ENCODE measurements around the gene STEAP1B.
A peak's percentile ranks its signal among the peaks of the same experiment; 100 is the strongest.
"Not testable (repeated sequence)": the region's sequence is repeated elsewhere in the genome, so short reads cannot be mapped to it uniquely, and the experiment has no call there.

The STEAP1B gene

DNA sequence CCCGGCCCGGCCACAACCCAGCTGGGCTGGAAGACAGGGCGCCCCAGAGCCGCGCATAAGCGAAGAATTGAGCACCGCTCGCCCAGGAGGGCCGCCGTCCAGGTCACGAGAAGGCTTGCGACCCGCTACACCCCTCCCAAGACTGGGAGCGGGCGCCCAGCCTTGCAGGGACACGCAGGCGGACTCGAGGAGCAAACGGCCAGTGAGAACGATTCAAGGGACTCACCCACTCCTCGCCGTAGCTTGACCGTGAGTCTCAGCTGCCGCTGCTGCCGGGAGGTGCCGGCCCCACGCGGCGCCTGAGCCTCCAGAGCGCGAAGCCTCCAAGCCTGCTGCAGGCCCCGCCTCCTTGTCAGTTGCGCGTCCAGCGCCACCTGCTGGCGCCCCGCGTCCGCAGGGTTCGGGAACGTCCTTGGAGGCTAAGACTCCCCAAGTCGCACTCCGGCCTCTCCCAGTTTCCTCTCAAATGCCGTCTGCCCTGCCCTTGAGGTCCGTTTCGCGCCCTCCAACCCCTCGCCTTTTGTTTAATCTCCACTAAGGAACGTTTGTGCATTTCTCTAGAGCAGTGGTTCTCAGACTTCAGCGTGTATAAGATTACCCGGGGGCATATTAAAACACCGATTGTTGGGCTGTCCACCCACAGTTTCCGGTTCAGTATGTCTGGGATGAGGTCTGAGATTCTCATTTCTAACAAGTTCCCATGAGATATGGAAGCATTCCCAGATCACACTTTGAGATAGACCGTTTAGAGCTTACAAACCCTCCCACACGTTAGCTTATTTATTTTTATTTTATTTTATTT, at the start of gene STEAP1B:
Gene STEAP1B, minus strand, starts transcription at position 301 of the 802 bp plus-strand sequence. CDS start 5,333 bp downstream, outside the sequence.
- Histone ChIP-seq H3K4me3 (ENCODE audit: low read depth, low read length) (peak within 1 kb of the TSS; percentile 64), H3K9ac (ENCODE audit: low read depth, low read length) (peak within 1 kb of the TSS; percentile 54; the same call in 1 of the 2 replicates)
- H3K27me3 ChIP-seq (ENCODE audit: control insufficient read depth, insufficient read depth, low read length); H3K36me3 ChIP-seq (ENCODE audit: control insufficient read depth, insufficient read depth, low read length); H3K9me3 ChIP-seq (ENCODE audit: control insufficient read depth, insufficient read depth, low read length); H3K27ac ChIP-seq (ENCODE audit: low read depth, low read length); H3K4me1 ChIP-seq (ENCODE audit: control insufficient read depth, insufficient read depth, low read length): not testable (repeated sequence)

DNA sequence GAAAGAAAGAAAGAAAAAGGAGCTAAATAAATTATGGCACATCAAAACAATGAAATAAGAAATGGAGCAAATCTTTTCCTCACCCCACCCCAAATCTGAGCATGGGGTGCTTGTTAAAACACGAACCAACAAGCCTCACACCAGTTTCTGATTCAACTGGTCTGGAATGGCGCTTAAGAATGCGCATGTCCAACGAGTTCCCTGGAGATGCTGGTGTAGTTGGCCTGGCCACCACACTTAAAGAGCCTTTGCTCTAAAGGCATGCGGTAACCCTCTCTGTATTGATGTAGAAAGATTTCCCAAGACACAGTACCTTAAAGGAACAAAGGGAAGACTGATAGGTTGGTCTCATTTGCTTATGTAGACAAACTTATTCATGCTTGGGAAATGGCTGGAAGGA, 49.1 kb upstream of the STEAP1B start:
- H3K27ac ChIP-seq (ENCODE audit: low read depth, low read length): peak overlapping the region; percentile 69
- no peaks in the 10 kb centered on the region for H3K36me3 ChIP-seq (ENCODE audit: control insufficient read depth, insufficient read depth, low read length)
- H3K9ac ChIP-seq (ENCODE audit: low read depth, low read length): peak overlapping the region; percentile 48
- H3K4me3 ChIP-seq (ENCODE audit: low read depth, low read length): peak overlapping the region; percentile 85
- no peaks in the 10 kb centered on the region for H3K9me3 ChIP-seq (ENCODE audit: control insufficient read depth, insufficient read depth, low read length)
- H3K4me1 ChIP-seq (ENCODE audit: control insufficient read depth, insufficient read depth, low read length): peaks cover 14% of the 10 kb centered on the region
- H3K27me3 ChIP-seq (ENCODE audit: control insufficient read depth, insufficient read depth, low read length): no peaks in the 10 kb centered on the region

DNA sequence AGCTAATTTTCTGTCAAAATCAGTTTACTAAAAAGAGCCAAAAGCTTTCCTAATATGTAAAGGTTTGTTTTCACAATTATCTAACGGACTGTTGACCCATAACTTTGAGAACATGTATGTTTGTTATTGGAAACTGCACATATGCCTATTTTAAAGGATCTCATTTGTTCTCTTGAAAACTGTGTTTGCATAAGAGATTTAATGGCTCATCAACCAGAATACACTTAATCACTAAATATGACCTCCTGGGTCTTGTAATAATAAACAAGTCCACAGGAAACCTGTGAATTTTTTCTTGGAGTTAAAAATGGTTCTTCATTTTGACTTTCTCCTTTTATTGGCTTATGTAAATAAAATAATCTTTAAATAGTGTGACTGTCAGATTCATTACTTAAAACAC, 48.3 kb upstream of the STEAP1B start:
- no peak overlapping the region for H3K4me3 ChIP-seq (ENCODE audit: low read depth, low read length)
- H3K27me3 ChIP-seq (ENCODE audit: control insufficient read depth, insufficient read depth, low read length): no peaks in the 10 kb centered on the region
- H3K9me3 ChIP-seq (ENCODE audit: control insufficient read depth, insufficient read depth, low read length): no peaks in the 10 kb centered on the region
- no peak overlapping the region for H3K9ac ChIP-seq (ENCODE audit: low read depth, low read length)
- peaks cover 14% of the 10 kb centered on the region for H3K4me1 ChIP-seq (ENCODE audit: control insufficient read depth, insufficient read depth, low read length)
- no peaks in the 10 kb centered on the region for H3K36me3 ChIP-seq (ENCODE audit: control insufficient read depth, insufficient read depth, low read length)
- no peak overlapping the region for H3K27ac ChIP-seq (ENCODE audit: low read depth, low read length)

DNA sequence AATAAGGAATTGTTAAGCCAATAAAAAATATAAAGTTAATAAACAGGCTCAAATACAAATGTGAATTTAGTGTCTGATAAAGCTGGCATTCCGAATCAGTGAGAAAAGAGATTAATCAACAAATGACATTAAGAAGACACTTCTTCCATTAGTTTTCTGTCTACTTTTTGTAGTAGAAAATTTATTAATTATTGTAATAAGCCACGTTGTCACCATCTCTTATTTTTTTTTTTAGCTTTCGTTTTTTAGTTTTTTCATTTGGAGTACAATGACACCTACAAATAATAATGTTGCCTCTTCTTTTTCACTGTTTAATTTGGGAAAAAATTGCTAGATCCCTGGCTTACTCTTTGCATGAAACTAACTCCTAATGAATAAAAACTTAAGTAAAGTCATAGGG, 46.8 kb upstream of the STEAP1B start:
- no peak overlapping the region for H3K4me3 ChIP-seq (ENCODE audit: low read depth, low read length)
- H3K27me3 ChIP-seq (ENCODE audit: control insufficient read depth, insufficient read depth, low read length): no peaks in the 10 kb centered on the region
- peaks cover 14% of the 10 kb centered on the region for H3K4me1 ChIP-seq (ENCODE audit: control insufficient read depth, insufficient read depth, low read length)
- H3K9ac ChIP-seq (ENCODE audit: low read depth, low read length): no peak overlapping the region
- no peaks in the 10 kb centered on the region for H3K9me3 ChIP-seq (ENCODE audit: control insufficient read depth, insufficient read depth, low read length)
- H3K36me3 ChIP-seq (ENCODE audit: control insufficient read depth, insufficient read depth, low read length): no peaks in the 10 kb centered on the region
- H3K27ac ChIP-seq (ENCODE audit: low read depth, low read length): no peak overlapping the region

DNA sequence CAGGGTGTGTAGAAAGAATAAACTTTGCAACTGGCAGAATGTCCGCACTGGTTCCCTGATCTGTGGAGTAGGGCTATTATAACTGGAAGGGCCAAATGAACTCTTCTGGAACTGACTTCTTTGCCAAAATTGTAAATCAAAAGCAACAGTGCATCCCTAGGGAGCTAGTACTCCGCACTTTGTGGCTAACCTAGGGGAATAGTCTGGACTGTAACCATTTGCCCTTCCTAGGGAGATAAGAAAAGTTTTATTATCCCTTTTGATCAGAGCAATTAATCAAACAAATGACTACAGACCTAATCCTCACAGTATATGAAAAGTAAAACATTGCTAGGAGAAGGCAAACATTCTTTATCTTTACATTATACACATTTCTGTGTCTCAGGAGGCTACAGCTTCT, 45.5 kb upstream of the STEAP1B start:
- no peaks in the 10 kb centered on the region for H3K36me3 ChIP-seq (ENCODE audit: control insufficient read depth, insufficient read depth, low read length)
- no peaks in the 10 kb centered on the region for H3K27me3 ChIP-seq (ENCODE audit: control insufficient read depth, insufficient read depth, low read length)
- H3K4me3 ChIP-seq (ENCODE audit: low read depth, low read length): no peak overlapping the region
- H3K9ac ChIP-seq (ENCODE audit: low read depth, low read length): no peak overlapping the region
- H3K4me1 ChIP-seq (ENCODE audit: control insufficient read depth, insufficient read depth, low read length): peaks cover 13% of the 10 kb centered on the region
- no peaks in the 10 kb centered on the region for H3K9me3 ChIP-seq (ENCODE audit: control insufficient read depth, insufficient read depth, low read length)
- no peak overlapping the region for H3K27ac ChIP-seq (ENCODE audit: low read depth, low read length)

DNA sequence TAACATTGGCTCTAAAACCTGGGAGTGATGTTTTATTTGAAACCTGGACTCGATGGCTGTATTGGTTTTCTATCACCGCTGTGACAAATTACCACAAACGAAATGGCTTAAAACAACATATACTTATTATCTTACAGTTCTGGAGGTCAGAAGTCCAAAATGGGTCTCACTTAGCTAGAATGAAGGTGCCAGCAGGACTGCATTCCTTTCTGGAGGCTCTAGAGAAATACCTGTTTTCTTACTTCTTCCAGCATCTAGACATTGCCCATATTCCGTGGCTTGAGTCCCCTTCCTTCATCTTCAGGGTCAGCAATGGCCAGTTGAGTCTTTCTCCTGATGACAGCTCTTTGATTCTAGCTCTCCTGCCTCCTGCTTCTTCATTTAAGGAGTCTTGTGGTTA, 44.3 kb upstream of the STEAP1B start:
- Histone ChIP-seq H3K4me1 (ENCODE audit: control insufficient read depth, insufficient read depth, low read length) (peaks cover 7% of the 10 kb centered on the region), H3K9ac (ENCODE audit: low read depth, low read length) (no peak overlapping the region), H3K27me3 (ENCODE audit: control insufficient read depth, insufficient read depth, low read length) (no peaks in the 10 kb centered on the region), H3K4me3 (ENCODE audit: low read depth, low read length) (no peak overlapping the region), H3K27ac (ENCODE audit: low read depth, low read length) (no peak overlapping the region), H3K36me3 (ENCODE audit: control insufficient read depth, insufficient read depth, low read length) (no peaks in the 10 kb centered on the region), H3K9me3 (ENCODE audit: control insufficient read depth, insufficient read depth, low read length) (no peaks in the 10 kb centered on the region)

DNA sequence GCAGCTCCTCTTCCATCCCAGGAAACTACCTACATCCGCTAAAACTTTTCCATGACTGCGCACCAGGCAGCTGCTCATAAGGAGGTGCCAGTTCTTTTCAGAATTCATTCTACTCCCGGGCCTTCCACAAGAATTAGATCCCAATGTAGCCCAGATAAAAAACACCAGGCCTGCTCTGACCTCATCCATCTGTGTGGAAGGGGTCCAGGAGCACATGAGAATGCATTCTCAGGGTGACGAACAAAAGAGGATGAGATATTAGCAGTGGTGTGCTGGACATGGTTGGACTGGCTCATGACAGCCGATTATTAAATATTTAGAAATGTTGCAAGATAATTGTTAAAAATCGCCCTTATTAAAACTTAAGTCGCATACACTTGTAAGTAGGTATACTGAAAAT, 43.2 kb upstream of the STEAP1B start:
- H3K4me3 ChIP-seq (ENCODE audit: low read depth, low read length): no peak overlapping the region
- no peaks in the 10 kb centered on the region for H3K27me3 ChIP-seq (ENCODE audit: control insufficient read depth, insufficient read depth, low read length)
- H3K36me3 ChIP-seq (ENCODE audit: control insufficient read depth, insufficient read depth, low read length): no peaks in the 10 kb centered on the region
- H3K27ac ChIP-seq (ENCODE audit: low read depth, low read length): no peak overlapping the region
- no peak overlapping the region for H3K9ac ChIP-seq (ENCODE audit: low read depth, low read length)
- no peaks in the 10 kb centered on the region for H3K9me3 ChIP-seq (ENCODE audit: control insufficient read depth, insufficient read depth, low read length)
- peaks cover 4% of the 10 kb centered on the region; the same call in 1 of the 2 replicates for H3K4me1 ChIP-seq (ENCODE audit: control insufficient read depth, insufficient read depth, low read length)

DNA sequence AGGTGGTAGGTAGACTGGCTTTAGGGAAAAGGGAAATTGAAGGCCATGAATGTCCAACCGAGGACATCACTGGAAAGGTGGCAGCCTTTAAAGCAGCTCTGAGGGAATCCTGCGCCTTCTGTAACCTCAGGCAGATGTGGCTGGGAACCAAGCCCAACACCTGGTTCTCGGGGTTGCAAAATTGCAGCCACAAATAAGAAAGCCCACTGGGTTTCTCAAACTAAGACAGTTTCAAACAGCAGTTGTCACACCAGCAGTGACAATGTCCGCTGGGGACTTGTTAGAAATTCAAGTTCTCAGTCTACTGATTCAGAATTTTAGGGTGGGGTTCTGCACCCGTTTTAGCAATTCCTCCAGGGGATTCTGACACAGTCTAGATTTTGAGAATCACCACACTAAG, 42.7 kb upstream of the STEAP1B start:
- H3K9me3 ChIP-seq (ENCODE audit: control insufficient read depth, insufficient read depth, low read length): no peaks in the 10 kb centered on the region
- H3K4me3 ChIP-seq (ENCODE audit: low read depth, low read length): no peak overlapping the region
- H3K9ac ChIP-seq (ENCODE audit: low read depth, low read length): no peak overlapping the region
- no peaks in the 10 kb centered on the region for H3K36me3 ChIP-seq (ENCODE audit: control insufficient read depth, insufficient read depth, low read length)
- H3K4me1 ChIP-seq (ENCODE audit: control insufficient read depth, insufficient read depth, low read length): peaks cover 4% of the 10 kb centered on the region; the same call in 1 of the 2 replicates
- H3K27me3 ChIP-seq (ENCODE audit: control insufficient read depth, insufficient read depth, low read length): no peaks in the 10 kb centered on the region
- H3K27ac ChIP-seq (ENCODE audit: low read depth, low read length): no peak overlapping the region

DNA sequence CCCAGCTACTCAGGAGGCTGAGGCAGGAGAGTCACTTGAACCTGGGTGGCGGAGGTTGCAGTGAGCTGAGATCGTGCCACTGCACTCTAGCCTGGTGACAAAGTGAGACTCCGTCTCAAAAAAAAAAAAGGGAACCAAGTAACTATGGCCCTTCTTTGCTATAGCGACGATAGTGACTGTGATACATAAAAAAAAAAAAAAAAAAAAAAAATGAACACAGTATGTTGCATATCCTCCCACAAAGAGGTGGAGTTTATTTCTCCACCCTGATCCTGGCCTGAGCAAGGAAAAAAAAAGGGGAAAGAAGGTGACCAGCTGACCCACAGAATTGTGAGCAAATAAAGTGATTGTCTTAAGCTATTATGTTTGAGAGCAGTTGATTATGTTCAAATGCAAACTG, 42.3 kb upstream of the STEAP1B start:
- H3K4me3 ChIP-seq (ENCODE audit: low read depth, low read length): no peak overlapping the region
- H3K27ac ChIP-seq (ENCODE audit: low read depth, low read length): no peak overlapping the region
- no peaks in the 10 kb centered on the region for H3K27me3 ChIP-seq (ENCODE audit: control insufficient read depth, insufficient read depth, low read length)
- H3K9ac ChIP-seq (ENCODE audit: low read depth, low read length): no peak overlapping the region
- peaks cover 3% of the 10 kb centered on the region; the same call in 1 of the 2 replicates for H3K4me1 ChIP-seq (ENCODE audit: control insufficient read depth, insufficient read depth, low read length)
- no peaks in the 10 kb centered on the region for H3K36me3 ChIP-seq (ENCODE audit: control insufficient read depth, insufficient read depth, low read length)
- no peaks in the 10 kb centered on the region for H3K9me3 ChIP-seq (ENCODE audit: control insufficient read depth, insufficient read depth, low read length)

DNA sequence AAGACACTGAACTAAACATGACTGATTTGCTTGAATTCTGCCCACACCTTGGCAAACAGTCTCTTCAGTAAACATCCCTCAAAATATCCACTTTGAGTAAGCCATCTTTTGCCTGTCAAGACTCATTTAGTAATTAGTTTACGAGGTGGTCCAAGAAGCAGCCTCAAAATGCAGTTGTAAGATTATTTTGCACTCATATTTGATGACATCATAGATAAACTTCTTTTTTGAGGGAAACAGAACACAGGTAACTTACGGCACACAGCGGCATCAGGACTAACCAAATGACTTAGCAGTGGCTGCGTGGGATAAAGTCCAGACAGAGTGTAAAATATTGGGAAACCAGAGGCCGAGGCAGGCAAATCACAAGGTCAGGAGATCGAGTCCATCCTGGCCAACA, 41.8 kb upstream of the STEAP1B start:
- Histone ChIP-seq H3K4me3 (ENCODE audit: low read depth, low read length) (no peak overlapping the region), H3K9me3 (ENCODE audit: control insufficient read depth, insufficient read depth, low read length) (no peaks in the 10 kb centered on the region), H3K27me3 (ENCODE audit: control insufficient read depth, insufficient read depth, low read length) (no peaks in the 10 kb centered on the region), H3K9ac (ENCODE audit: low read depth, low read length) (no peak overlapping the region), H3K27ac (ENCODE audit: low read depth, low read length) (no peak overlapping the region), H3K36me3 (ENCODE audit: control insufficient read depth, insufficient read depth, low read length) (no peaks in the 10 kb centered on the region), H3K4me1 (ENCODE audit: control insufficient read depth, insufficient read depth, low read length) (no peaks in the 10 kb centered on the region)

DNA sequence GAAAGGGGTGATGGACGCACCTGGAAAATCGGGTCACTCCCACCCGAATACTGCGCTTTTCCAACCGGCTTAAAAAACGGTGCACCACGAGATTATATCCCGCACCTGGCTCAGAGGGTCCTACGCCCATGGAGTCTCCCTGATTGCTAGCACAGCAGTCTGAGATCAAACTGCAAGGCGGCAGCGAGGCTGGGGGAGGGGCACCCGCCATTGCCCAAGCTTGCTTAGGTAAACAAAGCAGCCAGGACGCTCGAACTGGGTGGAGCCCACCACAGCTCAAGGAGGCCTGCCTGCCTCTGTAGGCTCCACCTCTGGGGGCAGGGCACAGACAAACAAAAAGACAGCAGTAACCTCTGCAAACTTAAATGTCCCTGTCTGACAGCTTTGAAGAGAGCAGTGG, 28.5 kb upstream of the STEAP1B start:
- not testable (repeated sequence) for H3K27me3 ChIP-seq (ENCODE audit: control insufficient read depth, insufficient read depth, low read length); H3K4me3 ChIP-seq (ENCODE audit: low read depth, low read length)

More for the DNA sequence above, 28.5 kb upstream of the STEAP1B start:
- not testable (repeated sequence) for H3K27ac ChIP-seq (ENCODE audit: low read depth, low read length); H3K9me3 ChIP-seq (ENCODE audit: control insufficient read depth, insufficient read depth, low read length); H3K9ac ChIP-seq (ENCODE audit: low read depth, low read length); H3K4me1 ChIP-seq (ENCODE audit: control insufficient read depth, insufficient read depth, low read length); H3K36me3 ChIP-seq (ENCODE audit: control insufficient read depth, insufficient read depth, low read length)

Data from HUES48 (cell line).